GM19372 (cell line): ENCODE data around the gene JCAD.
A peak's percentile ranks its signal among the peaks of the same experiment; 100 is the strongest.

Experiments
- ATAC-seq: cut with Tn5 transposase; IDR thresholded peaks from one replicate; pipeline ENCODE4 v1.9.1; 2021; ENCODE audit warnings: mild to moderate bottlenecking, low read depth, moderate library complexity; ENCODE audit not compliant: unreplicated experiment

JCAD gene

DNA sequence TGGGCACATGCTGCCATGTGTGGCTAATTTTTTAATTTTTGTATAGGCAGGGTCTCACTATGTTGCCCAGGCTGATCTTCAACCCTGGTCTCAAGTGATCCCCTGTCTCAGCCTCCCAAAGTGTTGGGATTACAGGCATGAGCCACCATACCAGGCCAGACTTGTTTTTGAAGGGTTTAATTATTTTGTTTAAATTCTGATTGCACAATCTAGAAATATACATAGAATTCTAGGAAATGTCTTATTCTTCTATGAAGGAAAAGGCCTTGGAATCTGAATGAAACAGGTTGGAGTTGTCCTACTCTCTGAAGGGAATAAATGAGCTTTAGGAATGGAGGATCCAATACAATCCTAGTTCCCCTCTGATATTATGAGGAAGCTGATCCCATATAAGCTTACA is 15.5 kb upstream of the JCAD start:
- ATAC-seq = no peak

DNA sequence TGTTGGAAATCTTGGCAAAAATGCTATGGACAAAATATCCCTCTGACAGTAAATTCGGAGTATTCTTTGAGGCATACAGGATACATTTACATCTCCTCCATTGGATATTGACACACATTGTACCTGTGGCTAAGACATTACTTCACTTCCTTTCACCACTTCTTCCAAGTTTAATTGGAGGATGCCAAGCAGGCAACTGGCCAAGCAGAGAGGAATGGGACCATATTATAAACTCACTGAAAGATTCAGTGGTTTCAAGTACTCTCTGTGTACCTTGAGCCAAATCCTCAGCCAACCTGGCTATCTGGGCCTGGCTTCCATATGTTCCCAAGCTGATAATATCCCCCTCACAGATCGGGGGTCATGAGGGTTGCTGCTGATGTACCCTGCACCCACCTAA is 14.7 kb upstream of the JCAD start:
- no peak for ATAC-seq

DNA sequence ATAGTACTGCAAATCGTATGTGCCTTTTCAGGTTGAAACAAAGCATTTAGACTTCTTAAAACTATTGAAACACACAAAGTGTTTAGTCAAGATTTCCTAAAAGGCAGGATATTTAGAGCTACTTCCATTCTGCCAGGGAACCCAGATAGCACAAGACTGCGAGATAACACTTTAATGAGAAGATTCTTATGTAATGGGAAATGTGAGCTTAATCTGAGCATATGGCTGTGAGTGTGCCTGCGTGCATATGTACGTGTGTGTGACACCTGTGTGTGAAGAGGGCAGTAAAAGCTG is 14.3 kb upstream of the JCAD start:
- no peak for ATAC-seq

DNA sequence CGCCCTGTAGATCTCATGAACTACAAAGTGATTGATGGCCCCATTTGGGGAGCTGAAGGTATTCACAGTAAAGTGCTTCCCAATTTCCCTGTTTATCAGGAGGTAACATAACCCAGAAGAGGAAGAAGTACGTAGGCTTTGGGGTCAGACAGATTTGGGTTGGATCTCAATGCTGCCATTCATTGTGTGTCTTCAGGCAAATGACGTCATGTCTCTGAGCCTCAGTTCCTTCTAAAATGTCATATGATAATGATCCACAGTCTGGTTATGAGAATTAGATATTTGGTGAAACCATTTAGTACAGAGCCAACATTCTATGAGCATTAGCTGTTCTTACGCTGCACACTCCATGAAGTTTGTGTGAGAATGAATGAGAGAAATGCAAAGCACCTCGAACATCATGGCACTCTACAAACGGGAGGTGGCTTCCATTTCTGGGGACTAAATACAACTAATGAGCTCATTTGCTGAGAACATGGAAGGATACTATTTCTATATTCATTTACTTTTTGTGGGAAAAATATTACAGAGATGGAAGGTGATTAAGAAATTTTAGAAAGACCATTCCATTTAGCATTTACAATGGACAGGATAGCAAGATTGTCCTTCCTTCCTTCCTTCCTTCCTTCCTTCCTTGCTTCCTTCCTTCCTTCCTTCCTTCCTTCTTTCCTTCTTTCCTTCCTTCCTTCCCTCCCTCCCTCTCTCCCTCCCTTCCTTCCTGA is 13.8 kb upstream of the JCAD start:
- no peak for ATAC-seq

DNA sequence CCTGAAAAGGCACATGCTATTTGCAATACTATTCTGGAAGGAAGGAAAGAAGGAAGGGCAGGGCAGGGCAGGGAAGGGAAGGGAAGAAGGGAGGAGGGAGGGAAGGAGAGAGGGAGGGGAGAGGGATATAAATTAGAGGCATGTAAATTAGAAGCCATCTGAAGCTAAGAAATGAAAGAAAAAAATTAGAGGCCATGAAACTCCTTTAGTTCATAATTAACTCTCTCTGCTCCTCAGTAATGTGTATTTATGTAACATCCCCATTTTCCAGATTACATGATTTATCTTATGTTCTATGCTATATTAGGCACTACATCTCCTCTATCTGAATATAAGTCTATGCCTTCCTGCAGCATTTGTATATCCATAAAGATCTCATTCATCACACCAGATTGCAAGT is 12.7 kb upstream of the JCAD start:
- no peak for ATAC-seq

DNA sequence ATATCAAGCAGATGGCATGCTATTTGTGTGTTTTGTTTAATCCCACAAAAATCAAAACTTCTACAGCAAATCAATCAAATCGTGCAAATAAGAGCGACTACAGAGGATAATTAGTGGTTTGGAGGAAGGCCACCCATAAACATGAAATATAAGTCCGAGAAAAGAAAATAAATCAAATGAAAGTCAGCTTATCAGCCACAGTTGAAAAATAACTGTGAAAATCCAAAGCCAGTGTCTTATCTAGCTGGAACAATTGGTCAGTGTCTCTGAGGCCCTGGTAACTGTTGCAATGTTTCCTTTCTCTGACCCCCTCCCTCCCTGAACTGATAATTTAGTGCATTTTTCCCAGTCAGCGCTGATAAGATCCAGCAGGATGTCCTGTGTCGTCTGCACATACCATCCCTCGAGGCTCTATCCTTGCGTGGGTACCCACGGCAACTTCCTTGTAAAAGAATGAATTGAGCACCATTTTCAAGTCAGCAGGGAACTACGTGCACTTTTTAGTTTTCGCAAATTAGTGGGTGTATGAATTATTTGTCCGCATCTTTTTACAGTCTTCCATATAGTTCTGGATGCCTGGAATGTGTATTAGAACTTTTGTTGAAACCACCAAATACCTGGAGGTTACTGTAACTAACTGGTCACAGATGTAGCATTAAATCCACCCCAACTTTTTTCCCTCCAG is 10.8 kb upstream of the JCAD start:
- no peak for ATAC-seq

DNA sequence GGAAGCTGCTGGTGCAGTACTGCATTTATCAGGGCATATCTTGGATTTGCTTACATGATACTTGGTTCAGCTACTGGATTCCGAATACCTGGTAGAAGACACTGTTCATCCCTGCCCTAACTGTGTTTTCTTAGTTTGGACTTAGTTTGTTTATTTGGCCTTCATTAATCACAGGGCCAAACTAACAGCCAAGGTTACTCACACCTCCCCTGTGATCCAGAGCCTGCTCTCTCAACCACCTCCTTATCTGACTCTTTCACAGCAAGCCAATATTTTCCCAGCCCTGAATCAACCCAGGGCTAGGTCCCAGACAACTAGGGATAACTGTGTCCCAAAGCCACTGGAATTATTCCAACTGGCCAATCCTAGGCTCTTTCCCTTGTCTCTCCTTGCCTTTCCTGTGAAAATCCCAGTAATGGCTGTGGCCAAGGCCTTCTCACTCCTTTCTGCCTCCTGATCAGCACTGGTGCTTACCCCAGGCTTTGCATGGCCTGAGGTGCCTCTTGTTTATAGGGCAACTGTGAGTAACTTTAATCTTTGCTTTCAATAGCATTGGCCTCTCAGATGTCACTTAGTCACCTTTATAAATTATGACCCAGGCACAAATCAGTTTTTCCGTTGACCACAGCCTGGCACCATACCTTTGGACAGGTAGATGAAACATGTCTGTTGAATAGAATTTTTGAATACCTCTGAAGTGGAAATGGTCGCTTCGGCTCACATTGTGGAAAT is 9.3 kb upstream of the JCAD start:
- no peak for ATAC-seq

DNA sequence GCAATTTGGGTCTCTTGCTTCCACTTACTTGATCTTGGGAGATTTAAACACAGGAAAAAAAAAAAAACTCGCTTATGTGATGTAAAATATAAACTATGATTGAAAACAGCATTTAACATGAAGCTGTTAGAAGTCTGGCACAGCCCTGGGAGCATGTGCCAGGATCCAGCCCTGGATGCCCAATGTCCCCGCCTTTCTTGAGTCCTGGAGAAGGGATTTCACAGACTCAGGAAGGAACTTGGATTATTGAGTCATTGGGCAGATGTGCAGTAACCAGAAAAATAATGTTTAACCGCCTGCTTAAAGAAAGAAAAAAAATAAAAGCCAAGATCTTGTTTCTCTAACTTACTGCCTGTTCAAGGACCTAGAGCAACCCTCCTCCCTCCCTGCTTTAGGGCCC is 3.7 kb upstream of the JCAD start:
- no peak for ATAC-seq

DNA sequence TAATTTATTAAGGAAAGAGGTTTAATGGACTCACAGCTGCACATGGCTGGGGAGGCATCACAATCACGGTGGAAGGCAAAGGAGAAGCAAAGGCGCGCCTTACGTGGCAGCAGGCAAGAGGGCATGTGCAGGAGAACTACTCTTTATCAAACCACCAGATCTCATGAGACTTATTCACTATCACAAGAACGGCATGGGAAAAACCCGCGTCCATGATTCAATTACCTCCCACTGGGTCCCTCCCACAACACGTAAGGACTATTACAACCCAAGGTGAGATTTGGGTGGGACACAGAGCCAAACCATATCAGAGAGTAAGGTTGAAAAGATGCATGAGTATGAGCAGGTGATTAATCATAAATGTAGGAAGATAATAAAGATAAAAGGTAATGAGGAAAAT is 3.2 kb upstream of the JCAD start:
- ATAC-seq = no peak

DNA sequence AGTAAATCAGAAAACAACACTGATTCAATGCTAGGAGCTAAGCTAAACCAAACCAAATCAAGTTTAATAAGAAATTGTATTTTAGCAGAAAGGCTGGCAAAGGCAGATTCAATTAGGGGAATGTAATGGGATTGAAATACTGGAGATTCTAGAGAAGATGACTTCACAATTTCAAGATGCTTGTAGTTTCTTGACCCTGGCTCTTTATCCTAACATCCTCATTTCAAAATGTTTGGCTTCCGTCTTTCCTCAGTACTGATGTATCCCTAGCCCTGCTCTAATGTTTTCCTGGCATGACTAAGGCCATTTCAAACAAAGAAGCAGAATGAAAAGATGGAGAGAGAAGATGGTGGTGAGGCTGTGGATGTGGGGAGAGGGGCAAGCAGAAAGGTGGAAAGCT is 2.7 kb upstream of the JCAD start:
- no peak for ATAC-seq

DNA sequence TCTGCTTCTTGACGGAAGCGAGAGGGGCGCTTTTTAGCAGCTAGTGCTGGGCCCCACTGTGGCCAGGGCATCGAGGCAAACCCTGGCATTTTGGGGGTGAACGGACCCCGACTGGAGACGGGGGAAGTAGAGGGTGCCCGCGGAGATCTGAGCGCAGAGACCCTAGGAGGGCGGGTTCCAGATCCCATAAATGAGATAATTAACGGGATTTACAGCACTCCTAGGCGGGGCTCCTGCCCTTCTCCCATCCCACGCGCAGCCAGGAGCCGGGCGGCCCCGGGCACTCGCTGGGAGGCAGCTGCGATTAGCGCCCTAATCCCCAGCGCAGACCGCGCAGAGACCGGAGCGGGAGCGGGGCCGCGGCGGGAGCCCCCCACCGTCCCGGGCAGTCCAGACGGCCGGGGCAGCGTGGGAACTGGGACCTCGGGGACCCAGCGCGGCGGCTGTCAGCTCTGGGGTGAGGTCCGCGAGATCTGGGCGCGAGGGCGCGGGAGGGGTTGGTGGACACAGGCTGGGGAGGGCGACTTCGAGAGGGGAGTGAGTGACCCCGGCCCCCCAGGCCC is 735 bp downstream of the JCAD start:
- ATAC-seq = peak; percentile 8

DNA sequence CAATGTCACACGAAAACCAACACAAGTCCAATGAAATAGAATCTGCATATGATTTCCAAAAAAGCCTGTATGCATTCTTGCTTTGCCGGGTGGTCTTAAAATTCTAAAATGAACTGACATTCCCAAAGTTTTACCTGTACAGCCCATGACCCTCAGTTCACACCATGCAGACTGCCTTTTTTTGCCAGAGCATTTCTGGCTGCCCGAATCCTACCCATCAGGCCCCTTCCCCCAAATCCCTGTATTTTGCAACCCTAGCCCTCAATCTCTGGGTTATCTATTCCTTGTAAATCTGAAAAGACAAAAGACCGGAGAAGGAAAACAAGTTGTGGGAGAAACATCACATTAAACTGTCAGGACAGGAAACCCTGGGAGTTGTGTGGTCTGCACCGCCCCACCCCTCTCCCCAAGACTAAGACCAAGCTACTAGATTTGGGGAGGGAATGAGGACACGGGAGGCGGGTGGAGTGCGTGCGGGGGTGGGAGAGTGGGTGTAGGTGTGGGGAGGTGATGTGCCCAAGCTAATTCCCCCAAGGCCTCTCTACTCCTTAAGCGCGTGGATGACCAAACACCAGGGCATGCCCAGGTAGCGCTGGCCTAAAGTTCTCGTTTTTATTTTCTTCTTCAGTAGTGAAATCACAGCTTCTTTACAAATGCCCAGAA is 1.4 kb downstream of the JCAD start:
- ATAC-seq = no peak

DNA sequence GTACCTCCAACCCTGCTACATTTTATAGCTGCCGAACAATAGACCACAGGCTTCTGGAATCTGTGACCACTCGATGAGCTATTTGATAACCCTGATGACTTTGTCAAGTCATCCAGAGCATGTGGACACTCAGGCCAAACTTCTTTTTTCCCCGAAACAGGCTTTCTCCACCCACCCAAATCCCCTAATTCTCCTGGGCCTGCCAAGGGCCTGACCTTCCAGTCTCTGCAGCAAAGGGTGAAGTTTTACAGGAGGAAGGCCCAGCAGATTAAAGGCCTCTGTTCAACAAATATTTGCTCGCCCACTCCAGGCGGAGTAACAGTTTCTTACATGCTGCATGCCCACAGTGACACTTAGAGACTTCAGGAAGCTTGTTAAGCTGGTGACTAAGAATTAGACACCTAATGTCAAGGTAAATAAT is 2.0 kb downstream of the JCAD start:
- no peak for ATAC-seq

DNA sequence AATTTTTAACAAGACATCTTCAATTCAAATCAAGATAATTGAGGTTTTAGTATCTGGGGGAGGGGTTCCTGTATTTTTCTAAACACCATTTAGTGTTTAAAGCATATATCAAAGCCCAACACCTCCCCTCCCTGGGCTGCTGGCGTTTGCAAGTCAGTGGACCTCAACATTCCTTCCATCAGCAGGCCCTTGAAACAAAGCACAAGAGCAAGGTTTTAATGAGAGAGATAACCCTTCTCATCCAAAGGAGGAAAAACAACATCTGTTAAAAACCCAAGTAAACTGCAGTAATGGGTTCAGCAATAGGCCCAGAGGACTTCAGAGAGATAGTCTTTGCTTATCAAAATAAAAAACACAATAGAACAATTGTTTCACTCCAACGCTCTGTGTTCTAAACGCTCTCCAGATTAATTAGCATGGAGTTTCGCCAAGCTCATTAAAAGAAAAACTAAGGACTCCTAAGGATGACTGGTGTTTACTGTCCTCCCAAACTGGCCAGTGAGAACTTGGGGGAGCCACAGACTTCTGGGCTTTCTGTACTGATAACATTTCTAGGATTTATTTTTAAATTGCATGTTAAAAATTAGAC is 2.5 kb downstream of the JCAD start:
- no peak for ATAC-seq

DNA sequence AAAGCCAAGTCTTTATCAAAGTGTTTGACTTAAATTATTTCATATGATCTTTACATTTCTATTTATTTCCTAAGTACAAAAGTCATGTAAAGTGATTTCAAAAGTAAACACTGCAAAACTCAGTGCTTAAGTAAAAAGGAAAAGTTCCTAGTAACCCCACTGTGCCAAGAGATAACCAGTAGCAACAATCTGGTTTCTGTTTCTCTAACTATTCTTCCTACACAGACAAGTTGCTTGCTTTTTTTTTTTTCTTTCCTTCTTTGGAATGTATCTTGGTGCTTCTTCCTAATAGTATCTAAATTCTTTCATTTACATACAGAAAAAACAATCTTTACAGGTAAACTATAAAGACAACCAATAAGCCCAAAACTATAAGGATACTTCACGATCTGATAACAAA is 3.1 kb downstream of the JCAD start:
- ATAC-seq = no peak

DNA sequence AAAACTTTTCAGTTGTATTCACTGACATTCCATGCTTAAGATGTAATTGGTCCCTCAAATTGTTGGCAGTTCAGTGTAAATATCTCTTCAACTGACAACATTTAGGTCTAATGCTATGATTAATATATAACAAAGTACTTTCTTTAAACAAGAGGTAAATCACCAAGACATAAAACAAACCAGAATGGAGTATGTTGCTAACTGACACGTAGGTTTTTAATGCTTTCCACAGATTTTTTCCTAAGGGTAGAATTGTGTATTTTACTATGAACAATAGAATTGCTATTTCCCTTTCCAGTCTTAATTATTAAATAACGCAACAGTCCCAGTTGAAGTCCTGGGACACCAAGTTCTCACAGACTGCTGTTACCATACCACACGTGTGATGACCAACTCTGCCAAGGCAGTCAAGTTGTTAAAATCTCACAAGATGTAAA is 4.1 kb downstream of the JCAD start:
- ATAC-seq = no peak

DNA sequence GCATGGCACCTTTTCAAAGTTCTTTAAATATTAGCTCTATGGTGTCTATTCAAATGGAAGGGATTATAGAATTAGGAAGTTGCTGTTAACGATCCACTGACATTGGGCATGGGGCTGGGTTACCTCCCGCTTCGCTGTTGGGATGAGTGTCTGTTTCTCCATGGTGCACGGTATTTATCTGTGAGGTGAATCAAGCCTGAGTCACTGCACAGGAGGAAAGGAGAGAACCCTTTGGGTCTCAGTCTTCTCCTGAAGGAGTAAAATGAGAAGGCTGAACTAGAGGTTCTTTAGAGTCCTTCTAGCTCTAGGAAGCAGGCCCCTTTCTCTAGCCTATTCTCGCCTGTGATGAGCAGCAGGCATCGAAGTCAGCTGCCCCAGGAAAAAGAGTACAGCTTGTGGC is 7.3 kb downstream of the JCAD start:
- no peak for ATAC-seq

DNA sequence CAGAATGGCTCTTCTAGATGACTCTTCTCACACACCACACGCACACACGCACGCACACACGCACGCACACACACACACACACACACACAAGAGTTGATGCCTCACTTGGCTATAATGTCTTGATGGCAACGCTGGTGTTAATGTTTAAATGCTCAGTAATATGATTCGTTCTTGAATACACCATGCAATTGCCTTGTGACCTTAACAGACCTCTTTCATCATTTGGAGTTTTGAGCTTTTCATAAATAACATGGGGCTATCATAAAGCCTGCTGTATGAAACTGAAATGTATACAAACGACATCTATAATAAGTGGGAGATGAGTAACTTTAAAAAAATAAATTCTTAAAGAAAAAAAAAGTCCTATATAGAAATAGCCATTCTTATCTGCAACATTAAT is 8.2 kb downstream of the JCAD start:
- no peak for ATAC-seq

DNA sequence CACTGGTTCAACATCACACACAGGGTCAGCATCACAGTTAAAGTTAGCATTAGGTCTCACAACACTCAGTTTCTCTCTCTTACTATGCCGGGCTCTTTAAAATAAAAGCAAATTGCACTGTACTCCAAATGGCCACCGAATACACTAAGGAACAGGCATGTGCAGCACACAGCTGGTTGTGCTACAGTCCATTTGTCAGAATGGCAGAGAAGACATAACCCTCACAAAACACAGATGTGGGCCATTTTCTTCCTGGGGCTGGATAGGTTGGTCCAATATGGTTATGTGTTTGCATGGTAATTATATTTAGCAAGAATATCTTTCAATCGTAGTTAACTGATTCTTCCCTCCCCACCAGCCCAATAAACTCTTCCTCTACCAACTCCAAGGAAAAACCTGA is 9.0 kb downstream of the JCAD start:
- no peak for ATAC-seq

DNA sequence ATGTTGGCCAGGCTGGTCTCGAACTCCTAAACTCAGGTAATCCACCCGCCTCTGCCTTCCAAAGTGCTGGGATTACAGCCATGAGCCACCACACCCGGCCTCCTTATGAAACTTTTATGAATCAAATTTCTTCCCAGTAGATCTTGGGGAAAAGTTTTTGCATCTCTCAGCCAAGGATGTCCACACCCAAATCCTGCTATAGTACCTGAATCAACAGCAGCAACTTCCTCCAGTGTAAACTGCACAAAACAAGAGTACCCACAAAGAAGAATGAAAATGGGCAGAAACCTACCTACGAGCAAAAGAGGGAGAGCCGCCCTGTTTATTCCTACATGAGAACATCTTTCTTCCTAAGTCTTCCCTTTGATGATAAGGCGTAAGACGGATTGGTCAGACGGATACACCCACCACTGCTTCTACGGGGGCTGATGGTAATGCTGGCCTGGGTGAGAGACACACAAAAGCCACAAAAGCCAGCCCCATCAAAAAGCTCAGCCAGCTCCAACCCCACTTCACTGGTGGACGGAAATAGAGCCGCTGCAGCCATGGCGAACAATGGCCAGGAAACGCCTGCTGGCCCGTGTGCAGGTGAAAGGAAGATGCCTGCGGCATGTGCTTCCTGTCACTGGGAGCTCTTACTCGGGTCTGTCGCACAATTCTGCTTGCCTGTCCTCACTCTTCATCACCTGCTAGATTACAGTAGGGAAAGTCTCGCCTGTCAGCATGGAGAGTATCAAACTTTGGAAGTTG is 10.4 kb downstream of the JCAD start:
- no peak for ATAC-seq
